ENCODE measurements around the gene ACKR1.

ACKR1 gene

DNA sequence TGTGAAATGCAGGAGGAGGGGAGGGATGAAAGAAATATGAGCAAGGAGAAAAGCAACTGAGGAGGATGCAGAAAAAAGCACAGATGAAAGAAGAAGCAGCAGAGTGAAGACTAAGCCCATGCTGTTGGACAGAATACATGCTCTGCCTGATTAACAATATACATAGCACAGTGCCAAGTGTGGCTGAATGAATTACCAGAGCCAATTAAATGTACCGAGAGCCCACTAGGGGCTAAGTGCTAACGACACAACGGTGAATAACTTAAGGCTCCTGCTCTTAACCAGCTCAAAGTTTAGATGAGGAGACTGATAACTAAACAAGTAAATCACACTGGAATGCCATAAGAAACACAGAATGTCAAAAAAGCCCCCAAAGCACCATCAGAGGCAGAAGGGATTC, 17.6 kb upstream of the ACKR1 start:
- Histone ChIP-seq H3K36me3 (ENCODE audit: control insufficient read depth, insufficient read depth, low read length) (no peaks in the 10 kb centered on the region), H3K9me3 (ENCODE audit: control insufficient read depth, low read length) (no peaks in the 10 kb centered on the region)

DNA sequence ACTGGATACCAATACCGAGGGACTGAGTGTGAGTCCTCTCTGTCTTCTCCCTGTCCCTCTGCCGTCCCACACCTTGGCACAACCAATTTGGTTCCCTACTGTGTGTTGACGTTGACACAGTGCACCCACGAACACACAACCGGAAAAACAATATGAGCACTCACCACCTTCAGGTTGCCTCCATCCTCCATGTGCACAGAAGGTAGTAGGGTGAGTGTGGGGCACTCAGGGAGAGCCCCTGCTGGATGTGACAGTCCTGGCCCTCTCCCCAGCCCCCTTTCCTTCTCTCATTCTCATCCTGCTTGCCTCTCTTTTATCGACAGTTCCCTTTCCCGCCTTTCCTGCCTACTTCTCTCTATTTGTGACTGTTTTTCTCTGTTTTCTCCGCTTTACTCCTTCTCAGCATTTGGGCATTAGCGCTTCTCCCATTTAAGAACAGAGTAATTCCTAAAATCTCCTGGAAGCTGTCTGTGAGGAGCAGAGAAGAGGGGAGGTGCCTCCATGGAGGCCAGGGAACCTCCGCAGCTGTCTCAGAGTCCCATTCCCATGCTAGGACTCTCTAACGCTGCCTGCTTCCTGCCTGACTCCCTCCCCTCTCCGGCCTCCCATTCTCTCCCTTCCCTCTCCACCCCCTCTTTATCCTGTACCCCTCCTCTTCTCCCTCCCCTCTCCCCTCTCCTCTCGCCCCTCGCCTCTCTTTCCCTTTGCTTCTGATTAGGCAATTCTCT, 16.9 kb upstream of the ACKR1 start:
- WGBS, 2 experiments, result 5 to 7% methylated on average over 14 of the region's 14 CpGs
- Histone ChIP-seq H3K27ac (ENCODE audit: insufficient read depth, low read depth, low read length, poor library complexity, severe bottlenecking) (peak overlapping the region; percentile 85), H3K27me3 (ENCODE audit: control insufficient read depth, insufficient read depth, low read length, poor library complexity, severe bottlenecking) (no peaks in the 10 kb centered on the region), H3K4me3 (ENCODE audit: insufficient read depth, low read depth, low read length) (peak overlapping the region; percentile 46), H3K9me3 (ENCODE audit: control insufficient read depth, low read length) (no peaks in the 10 kb centered on the region), H3K36me3 (ENCODE audit: control insufficient read depth, insufficient read depth, low read length) (no peaks in the 10 kb centered on the region), H3K4me1 (ENCODE audit: control insufficient read depth, insufficient read depth, low read length) (peaks cover 10% of the 10 kb centered on the region)

More for the DNA sequence above, 17.6 kb upstream of the ACKR1 start:
- H3K27ac ChIP-seq (ENCODE audit: insufficient read depth, low read depth, low read length, poor library complexity, severe bottlenecking), result no peak overlapping the region
- H3K4me1 ChIP-seq (ENCODE audit: control insufficient read depth, insufficient read depth, low read length), result peaks cover 10% of the 10 kb centered on the region
- H3K27me3 ChIP-seq (ENCODE audit: control insufficient read depth, insufficient read depth, low read length, poor library complexity, severe bottlenecking), result no peaks in the 10 kb centered on the region
- H3K4me3 ChIP-seq (ENCODE audit: insufficient read depth, low read depth, low read length), result peak overlapping the region; percentile 46
- 13% methylated on average over 3 of the region's 3 CpGs for WGBS, 2 experiments

DNA sequence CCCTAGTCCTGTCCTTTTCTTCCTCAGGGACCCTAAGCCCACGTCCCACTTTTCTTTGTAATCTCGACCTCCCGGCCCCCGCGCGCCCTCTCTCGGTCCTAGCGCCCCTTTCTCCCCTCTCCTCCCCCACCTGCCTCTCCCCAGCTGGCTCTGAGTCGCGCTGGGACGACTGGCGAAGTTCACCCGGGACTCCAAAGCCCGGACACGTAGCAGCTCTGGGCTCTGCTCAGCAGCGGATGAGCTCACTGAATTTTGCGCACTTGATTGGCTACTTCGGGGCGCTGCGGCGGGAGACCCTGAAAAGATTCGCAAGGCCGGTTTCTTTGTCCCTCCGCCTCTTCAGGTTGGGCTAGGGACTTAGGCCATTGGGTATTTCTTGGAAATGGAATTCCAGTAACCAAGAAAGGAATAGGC, 16.3 kb upstream of the ACKR1 start:
- peak overlapping the region; percentile 85 for H3K27ac ChIP-seq (ENCODE audit: insufficient read depth, low read depth, low read length, poor library complexity, severe bottlenecking)
- H3K36me3 ChIP-seq (ENCODE audit: control insufficient read depth, insufficient read depth, low read length), result no peaks in the 10 kb centered on the region
- H3K4me3 ChIP-seq (ENCODE audit: insufficient read depth, low read depth, low read length), result peak overlapping the region; percentile 46
- WGBS, 2 experiments, result 0 to 1% methylated on average over 24 of the region's 24 CpGs
- no peaks in the 10 kb centered on the region for H3K27me3 ChIP-seq (ENCODE audit: control insufficient read depth, insufficient read depth, low read length, poor library complexity, severe bottlenecking)
- H3K9me3 ChIP-seq (ENCODE audit: control insufficient read depth, low read length), result no peaks in the 10 kb centered on the region
- H3K4me1 ChIP-seq (ENCODE audit: control insufficient read depth, insufficient read depth, low read length), result peaks cover 10% of the 10 kb centered on the region

DNA sequence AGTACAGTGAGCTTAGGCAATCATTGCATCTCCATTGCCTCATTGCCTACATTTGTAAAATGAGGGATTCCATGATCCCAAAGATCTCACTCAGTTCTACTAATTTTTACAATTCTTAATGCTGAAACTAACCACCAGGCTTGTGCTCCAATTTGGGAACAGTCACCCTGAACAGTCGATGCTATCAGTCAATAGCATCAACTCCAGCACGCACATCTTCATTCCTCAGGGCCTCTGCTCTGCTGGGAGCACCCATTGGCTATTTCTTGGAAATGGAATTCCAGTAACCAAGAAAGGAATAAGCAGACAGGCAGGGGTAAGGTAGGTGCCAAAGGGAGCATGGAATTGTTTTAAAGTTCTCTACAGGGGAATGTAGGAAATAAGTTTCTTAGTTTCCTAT, 14.2 kb upstream of the ACKR1 start:
- Histone ChIP-seq H3K4me1 (ENCODE audit: control insufficient read depth, insufficient read depth, low read length) (peaks cover 10% of the 10 kb centered on the region), H3K9me3 (ENCODE audit: control insufficient read depth, low read length) (no peaks in the 10 kb centered on the region), H3K4me3 (ENCODE audit: insufficient read depth, low read depth, low read length) (no peak overlapping the region), H3K36me3 (ENCODE audit: control insufficient read depth, insufficient read depth, low read length) (no peaks in the 10 kb centered on the region), H3K27me3 (ENCODE audit: control insufficient read depth, insufficient read depth, low read length, poor library complexity, severe bottlenecking) (no peaks in the 10 kb centered on the region), H3K27ac (ENCODE audit: insufficient read depth, low read depth, low read length, poor library complexity, severe bottlenecking) (no peak overlapping the region)
- 92 to 95% methylated on average over 2 of the region's 2 CpGs for WGBS, 2 experiments

DNA sequence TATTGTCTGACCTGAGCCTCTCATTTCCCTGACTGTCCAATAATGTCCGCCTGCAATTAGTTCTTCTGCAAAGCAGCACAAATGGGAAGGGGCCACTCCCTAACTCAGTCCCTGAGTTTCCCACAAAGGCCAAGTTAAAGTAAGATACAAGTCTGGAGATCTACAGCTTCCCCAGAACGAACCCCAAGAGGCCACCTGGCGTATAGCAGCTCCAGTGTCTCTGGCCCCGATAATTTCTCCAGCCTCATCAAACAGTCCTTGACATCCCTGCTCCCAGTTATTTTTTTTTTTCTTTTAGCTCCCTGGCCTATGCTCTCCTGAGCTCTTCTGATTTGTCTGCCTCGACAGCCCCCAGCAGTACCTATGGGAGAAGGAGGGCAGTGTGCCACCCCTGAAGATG, 8.1 kb upstream of the ACKR1 start:
- no peak overlapping the region for H3K27ac ChIP-seq (ENCODE audit: insufficient read depth, low read depth, low read length, poor library complexity, severe bottlenecking)

DNA sequence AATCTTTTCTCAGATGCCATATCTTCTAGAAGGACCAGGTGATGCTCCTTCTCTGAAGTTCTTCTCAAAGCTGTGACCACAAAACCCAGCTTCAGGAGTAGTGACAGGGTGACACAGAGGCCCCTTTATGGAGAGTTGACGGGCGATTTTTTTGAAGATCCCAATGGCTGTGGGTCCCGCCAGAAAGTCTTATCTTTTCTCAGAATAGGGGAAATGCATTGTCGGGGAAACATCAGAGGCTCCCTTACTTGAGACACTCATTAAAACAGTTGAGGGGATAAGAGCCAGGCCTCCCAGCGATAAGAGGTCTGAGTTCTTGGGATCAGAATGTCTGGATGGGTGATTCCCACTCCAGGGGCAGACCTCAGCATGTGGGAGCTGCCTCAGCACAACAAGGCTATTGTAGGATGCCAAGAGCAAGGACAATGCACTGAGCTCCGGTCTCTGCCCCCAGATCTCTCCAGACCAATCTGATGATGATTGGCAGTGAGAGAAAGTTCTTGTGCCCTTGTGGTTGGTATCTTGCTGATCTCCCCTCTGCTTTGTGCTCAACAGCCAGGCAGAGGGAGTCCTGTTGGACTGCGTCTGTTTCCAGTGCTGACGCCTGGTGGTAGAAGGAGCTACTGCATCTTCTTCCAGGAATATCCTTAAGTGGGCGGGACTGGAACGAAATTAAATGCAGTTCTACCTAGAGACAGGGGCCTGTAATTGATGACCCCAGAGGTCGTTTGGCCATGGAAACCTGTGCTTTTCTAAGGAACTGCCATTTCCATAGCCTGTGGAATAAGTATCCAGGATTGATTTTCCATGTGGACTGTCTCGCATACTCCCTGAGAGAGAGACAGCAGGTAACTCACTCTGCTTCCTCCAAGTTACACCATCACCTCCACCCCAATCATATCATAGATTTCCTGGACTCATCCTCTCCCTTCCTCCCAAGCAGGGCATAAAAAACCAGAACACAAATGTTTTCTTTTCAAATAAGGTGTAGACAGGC, 6.8 kb upstream of the ACKR1 start:
- Histone ChIP-seq H3K36me3 (ENCODE audit: control insufficient read depth, insufficient read depth, low read length) (peaks cover 3% of the 10 kb centered on the region), H3K27ac (ENCODE audit: insufficient read depth, low read depth, low read length, poor library complexity, severe bottlenecking) (no peak overlapping the region), H3K27me3 (ENCODE audit: control insufficient read depth, insufficient read depth, low read length, poor library complexity, severe bottlenecking) (no peaks in the 10 kb centered on the region), H3K4me3 (ENCODE audit: insufficient read depth, low read depth, low read length) (no peak overlapping the region), H3K9me3 (ENCODE audit: control insufficient read depth, low read length) (no peaks in the 10 kb centered on the region), H3K4me1 (ENCODE audit: control insufficient read depth, insufficient read depth, low read length) (peaks cover 11% of the 10 kb centered on the region)
- 53 to 54% methylated on average over 12 of the region's 12 CpGs for WGBS, 2 experiments

More for the DNA sequence above, 8.1 kb upstream of the ACKR1 start:
- peaks cover 3% of the 10 kb centered on the region for H3K36me3 ChIP-seq (ENCODE audit: control insufficient read depth, insufficient read depth, low read length)
- H3K27me3 ChIP-seq (ENCODE audit: control insufficient read depth, insufficient read depth, low read length, poor library complexity, severe bottlenecking), result no peaks in the 10 kb centered on the region
- H3K4me3 ChIP-seq (ENCODE audit: insufficient read depth, low read depth, low read length), result no peak overlapping the region
- WGBS, 2 experiments, result 77 to 78% methylated on average over 5 of the region's 5 CpGs
- H3K9me3 ChIP-seq (ENCODE audit: control insufficient read depth, low read length), result no peaks in the 10 kb centered on the region
- H3K4me1 ChIP-seq (ENCODE audit: control insufficient read depth, insufficient read depth, low read length), result peaks cover 6% of the 10 kb centered on the region

DNA sequence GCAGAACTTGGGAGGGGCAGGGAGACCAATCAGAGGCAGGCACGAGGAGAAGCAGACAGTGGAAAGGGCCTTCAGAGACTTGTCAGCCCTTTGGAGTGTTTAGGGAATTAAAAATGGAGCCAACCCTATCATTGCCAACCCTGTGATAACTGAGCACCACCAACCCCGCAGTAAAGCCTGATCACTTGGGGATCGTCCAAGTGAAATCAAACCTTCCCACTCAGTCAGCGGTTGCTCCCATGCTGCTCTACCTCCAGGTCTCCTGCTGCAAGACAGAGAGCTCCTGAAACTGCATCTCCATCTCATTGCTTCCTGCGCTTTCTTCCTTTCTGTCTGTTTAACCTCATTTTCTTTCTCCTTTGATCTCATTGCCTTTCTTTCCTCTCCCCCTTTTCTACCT, 4.8 kb upstream of the ACKR1 start:
- 86 to 88% methylated on average over 5 of the region's 5 CpGs for whole genome bisulfite sequencing, 2 experiments
- peaks cover 11% of the 10 kb centered on the region for H3K4me1 ChIP-seq (ENCODE audit: control insufficient read depth, insufficient read depth, low read length)
- H3K9me3 ChIP-seq (ENCODE audit: control insufficient read depth, low read length), result no peaks in the 10 kb centered on the region
- no peak overlapping the region for H3K4me3 ChIP-seq (ENCODE audit: insufficient read depth, low read depth, low read length)
- H3K36me3 ChIP-seq (ENCODE audit: control insufficient read depth, insufficient read depth, low read length), result peaks cover 3% of the 10 kb centered on the region
- H3K27me3 ChIP-seq (ENCODE audit: control insufficient read depth, insufficient read depth, low read length, poor library complexity, severe bottlenecking), result no peaks in the 10 kb centered on the region
- H3K27ac ChIP-seq (ENCODE audit: insufficient read depth, low read depth, low read length, poor library complexity, severe bottlenecking), result no peak overlapping the region

DNA sequence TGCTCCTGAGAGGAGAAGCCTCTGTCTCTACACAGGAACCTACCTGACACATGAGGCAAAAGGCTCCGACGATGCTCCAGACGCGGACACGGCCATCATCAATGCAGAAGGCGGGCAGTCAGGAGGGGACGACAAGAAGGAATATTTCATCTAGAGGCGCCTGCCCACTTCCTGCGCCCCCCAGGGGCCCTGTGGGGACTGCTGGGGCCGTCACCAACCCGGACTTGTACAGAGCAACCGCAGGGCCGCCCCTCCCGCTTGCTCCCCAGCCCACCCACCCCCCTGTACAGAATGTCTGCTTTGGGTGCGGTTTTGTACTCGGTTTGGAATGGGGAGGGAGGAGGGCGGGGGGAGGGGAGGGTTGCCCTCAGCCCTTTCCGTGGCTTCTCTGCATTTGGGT, 3.9 kb upstream of the ACKR1 start:
- Histone ChIP-seq H3K27me3 (ENCODE audit: control insufficient read depth, insufficient read depth, low read length, poor library complexity, severe bottlenecking) (no peaks in the 10 kb centered on the region), H3K4me1 (ENCODE audit: control insufficient read depth, insufficient read depth, low read length) (peaks cover 11% of the 10 kb centered on the region), H3K36me3 (ENCODE audit: control insufficient read depth, insufficient read depth, low read length) (peaks cover 3% of the 10 kb centered on the region), H3K27ac (ENCODE audit: insufficient read depth, low read depth, low read length, poor library complexity, severe bottlenecking) (no peak overlapping the region), H3K4me3 (ENCODE audit: insufficient read depth, low read depth, low read length) (no peak overlapping the region), H3K9me3 (ENCODE audit: control insufficient read depth, low read length) (no peaks in the 10 kb centered on the region)
- 90 to 95% methylated on average over 11 to 18 of the region's 18 CpGs for WGBS, 2 experiments

DNA sequence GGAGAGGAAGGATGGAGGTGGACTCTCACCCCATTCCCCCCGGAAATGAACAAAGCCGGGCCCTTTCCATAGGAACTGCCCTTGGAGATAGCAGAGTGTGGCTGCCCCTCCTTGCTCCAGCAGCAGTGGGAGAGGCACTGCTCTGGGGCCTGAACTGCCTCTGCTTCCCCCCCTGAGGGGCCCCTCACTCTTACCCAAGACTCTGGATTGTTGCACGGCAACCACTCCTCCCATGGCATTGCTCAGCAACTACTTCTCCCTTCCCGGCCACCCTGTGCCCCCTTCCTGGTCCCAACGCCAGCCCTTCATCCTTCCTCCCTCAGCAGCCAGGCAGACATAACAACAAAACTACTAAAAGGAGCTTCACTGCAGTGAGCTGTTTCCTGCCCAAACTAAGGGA, 3.0 kb upstream of the ACKR1 start:
- no peak overlapping the region for H3K27ac ChIP-seq (ENCODE audit: insufficient read depth, low read depth, low read length, poor library complexity, severe bottlenecking)
- no peaks in the 10 kb centered on the region for H3K9me3 ChIP-seq (ENCODE audit: control insufficient read depth, low read length)
- peaks cover 11% of the 10 kb centered on the region for H3K4me1 ChIP-seq (ENCODE audit: control insufficient read depth, insufficient read depth, low read length)
- no peaks in the 10 kb centered on the region for H3K27me3 ChIP-seq (ENCODE audit: control insufficient read depth, insufficient read depth, low read length, poor library complexity, severe bottlenecking)
- H3K36me3 ChIP-seq (ENCODE audit: control insufficient read depth, insufficient read depth, low read length), result peaks cover 3% of the 10 kb centered on the region
- H3K4me3 ChIP-seq (ENCODE audit: insufficient read depth, low read depth, low read length), result no peak overlapping the region
- 81 to 85% methylated on average over 5 of the region's 5 CpGs for WGBS, 2 experiments

DNA sequence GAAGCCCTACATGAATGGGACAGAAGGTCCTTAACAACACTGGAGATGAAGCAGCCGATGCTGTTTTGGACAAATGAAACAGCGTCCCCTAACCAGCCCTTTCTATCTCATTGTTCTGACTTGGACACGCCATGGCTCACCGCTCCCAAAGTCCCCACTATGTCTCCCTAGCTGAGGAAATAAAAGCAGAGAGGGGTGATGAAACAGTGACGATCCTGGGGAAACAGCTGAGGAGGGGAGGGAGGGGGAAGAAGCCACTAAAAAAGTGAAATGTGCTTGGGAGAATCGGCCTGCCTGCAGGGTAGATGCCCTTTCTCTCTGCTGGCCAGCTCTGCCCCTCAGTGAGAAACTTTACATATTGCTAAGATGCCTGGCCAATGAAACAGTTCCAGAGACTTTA, 1.1 kb upstream of the ACKR1 start:
- H3K4me3 ChIP-seq (ENCODE audit: insufficient read depth, low read depth, low read length), result no peak overlapping the region
- peaks cover 3% of the 10 kb centered on the region for H3K36me3 ChIP-seq (ENCODE audit: control insufficient read depth, insufficient read depth, low read length)
- no peak overlapping the region for H3K27ac ChIP-seq (ENCODE audit: insufficient read depth, low read depth, low read length, poor library complexity, severe bottlenecking)
- H3K4me1 ChIP-seq (ENCODE audit: control insufficient read depth, insufficient read depth, low read length), result peaks cover 16% of the 10 kb centered on the region
- no peaks in the 10 kb centered on the region for H3K9me3 ChIP-seq (ENCODE audit: control insufficient read depth, low read length)
- no peaks in the 10 kb centered on the region for H3K27me3 ChIP-seq (ENCODE audit: control insufficient read depth, insufficient read depth, low read length, poor library complexity, severe bottlenecking)
- WGBS, 2 experiments, result 79 to 84% methylated on average over 6 of the region's 6 CpGs
